Fibroblast of villous mesenchyme (primary cell): ENCODE measurements around the gene CREBRF. TPM values are rescaled to one million over a fixed set of nuclear protein-coding genes. Genes with fewer than 3 reads are reported as not detected.
A peak's percentile ranks its signal among the peaks of the same experiment; 100 is the strongest.

ENCODE experiments used
- DNase-seq: peaks from one replicate; pipeline ENCODE4 v3.0.0-alpha.2; 2010; ENCODE audit warnings: low read depth
- H3K4me3 ChIP-seq: 2 replicates; pipeline ENCODE4 v1.5.1; 2011; ENCODE audit warnings: low read depth, mild to moderate bottlenecking, low read length
- CTCF ChIP-seq: IDR thresholded peaks from 2 replicates; pipeline ENCODE4 v1.5.1; 2012; ENCODE audit warnings: low read depth, mild to moderate bottlenecking, low read length; ENCODE audit not compliant: insufficient read depth
- small RNA-seq: library from RNA; depleted of rRNA; stranded (forward); fragments of <200 nt; gene quantifications from one replicate; pipeline ENCODE3, GENCODE V24; 2012
- total RNA-seq: library from RNA; depleted of rRNA; stranded (reverse); fragments of >200 nt; gene quantifications from 2 replicates; pipeline ENCODE4 v1.2.3, GENCODE V29; 2012

Gene CREBRF
- total RNA-seq, 1 donor = 15.5 TPM

- no peak for TF ChIP-seq CTCF
- H3K4me3 ChIP-seq = no peak overlapping the region
- no peak for DNase-seq
These were observed 131.0 kb downstream of the CREBRF start for GRCh38 chr5:173187054-173187743.

- no peak for DNase-seq
- H3K4me3 ChIP-seq = no peak overlapping the region
- no peak for TF ChIP-seq CTCF
These were observed 132.1 kb downstream of the CREBRF start for GRCh38 chr5:173188280-173188679.

Small RNA genes lying within 50 kb of the gene (small RNA-seq; reads per million reads assigned to genes)
- gene RF00019 (not detected), gene SNORA74B (3,828 reads per million, percentile 100 among the genes with 10 or more reads in this experiment)

Other genes with a start within 250 kb of the CREBRF start
- gene ERGIC1, start 222.1 kb upstream of the CREBRF start, total RNA-seq = 89.5 and 139 TPM in 2 replicates
- gene RPL26L1, start 96.9 kb upstream of the CREBRF start, total RNA-seq = 45.1 and 57.9 TPM in 2 replicates
- gene ATP6V0E1, start 72.6 kb upstream of the CREBRF start, total RNA-seq = 142 and 177 TPM in 2 replicates
- gene BNIP1, start 88.2 kb downstream of the CREBRF start, total RNA-seq = 18.4 and 21.6 TPM in 2 replicates
- 1.3 TPM in 2 replicates for gene NKX2-5, start 178.9 kb downstream of the CREBRF start, total RNA-seq